A673 (cell line): ENCODE data around the gene RTN4RL2. TPM values are rescaled to one million over a fixed set of nuclear protein-coding genes. Genes with fewer than 3 reads are reported as not detected.

Source experiments
- BruUV-seq: library from RNA; stranded (reverse); fragments of 400-500 nt; replicated peaks from 2 replicates; lab custom pipeline; 2021; lab: Mats Ljungman, UMichigan
- CTCF ChIA-PET: fragments of 300-600 bp; sonication (Branson Sonifier 250); formaldehyde crosslinking; loops from one replicate; lab custom pipeline; 2022; ENCODE audit warnings: antibody characterized with exemption; lab: Charles Lee
- POLR2A ChIA-PET: fragments of 300-600 bp; sonication (Branson Sonifier 250); formaldehyde crosslinking; loops from one replicate; lab custom pipeline; 2022; ENCODE audit warnings: antibody characterized with exemption; ENCODE audit not compliant: low non-redundant PET; lab: Charles Lee
- DNase-seq: peaks from one replicate; pipeline ENCODE4 v3.0.0-alpha.2; 2015; ENCODE audit warnings: low spot score
- H3K27ac ChIP-seq: fragments of 200-600 bp; sonication (generic); 2 replicates; pipeline ENCODE4 v1.5.1; 2016; ENCODE audit warnings: mixed run types, low read depth, mild to moderate bottlenecking, mixed read lengths, antibody characterized with exemption, low read length; ENCODE audit not compliant: poor library complexity, severe bottlenecking
- H3K27me3 ChIP-seq: fragments of 200-600 bp; sonication (generic); replicated peaks from 2 replicates; pipeline ENCODE4 v1.6.1; 2017; ENCODE audit warnings: mixed run types, low read depth, mild to moderate bottlenecking, mixed read lengths, antibody characterized with exemption, low read length; ENCODE audit not compliant: insufficient read depth, poor library complexity
- H3K36me3 ChIP-seq: fragments of 200-600 bp; sonication (generic); 2 replicates; pipeline ENCODE4 v1.6.1; 2016; ENCODE audit warnings: mixed run types, mild to moderate bottlenecking, mixed read lengths, antibody characterized with exemption, low read length; ENCODE audit not compliant: insufficient read depth, poor library complexity, severe bottlenecking
- H3K4me1 ChIP-seq: fragments of 200-600 bp; sonication (generic); 2 replicates; pipeline ENCODE4 v1.6.1; 2017; ENCODE audit warnings: mixed run types, mild to moderate bottlenecking, mixed read lengths, antibody characterized with exemption, low read length; ENCODE audit not compliant: insufficient read depth, poor library complexity, severe bottlenecking
- H3K4me3 ChIP-seq: fragments of 200-600 bp; sonication (generic); 2 replicates; pipeline ENCODE4 v1.5.1; 2016; ENCODE audit warnings: low read depth, mixed run types, mild to moderate bottlenecking, mixed read lengths, low read length; ENCODE audit not compliant: poor library complexity, severe bottlenecking
- H3K9me3 ChIP-seq: fragments of 200-600 bp; sonication (generic); 2 replicates; pipeline ENCODE4 v1.6.1; 2016; ENCODE audit warnings: mixed run types, low read depth, mild to moderate bottlenecking, mixed read lengths, antibody characterized with exemption, low read length; ENCODE audit not compliant: poor library complexity, severe bottlenecking
- EZH2 ChIP-seq: fragments of 200-600 bp; sonication (generic); IDR thresholded peaks from 2 replicates; pipeline ENCODE4 v1.6.1; 2017; ENCODE audit warnings: borderline replicate concordance, low read depth, mild to moderate bottlenecking, mixed read lengths, antibody characterized with exemption, low read length; ENCODE audit not compliant: poor library complexity, severe bottlenecking
- intact Hi-C: fragments of 100-400 bp; cut with micrococcal nuclease; formaldehyde crosslinking; loops from one replicate; pipeline ENCODE4 v1.10.0; 2022; ENCODE audit not compliant: unreplicated experiment
- total RNA-seq: library from RNA; stranded (reverse); gene quantifications from 2 replicates; pipeline ENCODE4 v1.2.3, GENCODE V29; 2021
- TF ChIP-seq, protein P1 (sequence below): fragments of 300-800, 200-600 bp; sonication (generic); conservative IDR thresholded peaks from 2 replicates; pipeline ENCODE4 v1.5.1; 2017; ENCODE audit warnings: low read depth, mild to moderate bottlenecking, antibody characterized with exemption, low read length, moderate library complexity, mixed read lengths

The RTN4RL2 gene
- total RNA-seq, 1 experiment from 2014 or later: 5.2 TPM

DNA sequence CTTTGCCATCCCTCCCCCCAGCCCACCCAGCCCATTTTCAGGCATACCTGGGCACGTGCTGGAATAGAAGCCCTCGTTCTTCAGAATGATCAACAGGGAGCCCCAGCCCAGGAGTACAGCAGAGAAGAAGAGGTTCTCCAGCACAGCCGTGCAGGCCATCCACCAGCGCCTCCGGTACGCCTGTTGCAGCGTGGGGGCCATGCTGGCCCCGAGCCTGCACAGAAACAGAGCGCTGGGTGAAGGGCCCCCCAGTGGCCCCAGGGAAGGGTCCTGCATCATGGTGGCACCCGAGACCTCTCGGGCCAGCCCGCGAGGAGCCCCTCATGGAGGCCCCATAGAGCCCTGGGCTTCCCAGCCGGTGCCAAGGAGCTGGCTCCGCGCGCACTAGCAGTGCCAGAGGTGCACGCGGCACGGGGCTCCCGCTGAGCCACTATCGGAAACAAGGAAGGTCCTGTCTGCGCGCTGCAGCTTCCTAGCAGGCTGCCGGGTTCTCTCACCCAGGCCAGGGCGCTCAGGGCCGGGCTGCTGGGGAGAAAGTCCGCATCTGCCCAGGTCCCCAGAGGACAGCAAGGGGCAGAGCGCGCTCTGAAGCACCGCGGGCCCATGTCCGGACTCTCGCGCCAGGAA lies 53.7 kb downstream of the RTN4RL2 start:
- peak overlapping the region; percentile 63 for H3K27ac ChIP-seq
- peak overlapping the region; percentile 76 for H3K4me3 ChIP-seq
- H3K9me3 ChIP-seq: no peaks in the 10 kb centered on the region
- peaks cover 28% of the 10 kb centered on the region for H3K4me1 ChIP-seq
- CTCF ChIA-PET: interaction anchor here (1.3 kb wide), 1 partner anchor 12 kb away, joined by 6 read pairs; no protein-coding TSS in a partner anchor
- POLR2A ChIA-PET: no interaction called here
- peak; percentile 62 for DNase-seq
- no peaks in the 10 kb centered on the region for H3K36me3 ChIP-seq
- no TSS peak for BruUV-seq
- H3K27me3 ChIP-seq: no peaks in the 10 kb centered on the region
- TF ChIP-seq EZH2: no peak
- TF ChIP-seq, protein P1, sequence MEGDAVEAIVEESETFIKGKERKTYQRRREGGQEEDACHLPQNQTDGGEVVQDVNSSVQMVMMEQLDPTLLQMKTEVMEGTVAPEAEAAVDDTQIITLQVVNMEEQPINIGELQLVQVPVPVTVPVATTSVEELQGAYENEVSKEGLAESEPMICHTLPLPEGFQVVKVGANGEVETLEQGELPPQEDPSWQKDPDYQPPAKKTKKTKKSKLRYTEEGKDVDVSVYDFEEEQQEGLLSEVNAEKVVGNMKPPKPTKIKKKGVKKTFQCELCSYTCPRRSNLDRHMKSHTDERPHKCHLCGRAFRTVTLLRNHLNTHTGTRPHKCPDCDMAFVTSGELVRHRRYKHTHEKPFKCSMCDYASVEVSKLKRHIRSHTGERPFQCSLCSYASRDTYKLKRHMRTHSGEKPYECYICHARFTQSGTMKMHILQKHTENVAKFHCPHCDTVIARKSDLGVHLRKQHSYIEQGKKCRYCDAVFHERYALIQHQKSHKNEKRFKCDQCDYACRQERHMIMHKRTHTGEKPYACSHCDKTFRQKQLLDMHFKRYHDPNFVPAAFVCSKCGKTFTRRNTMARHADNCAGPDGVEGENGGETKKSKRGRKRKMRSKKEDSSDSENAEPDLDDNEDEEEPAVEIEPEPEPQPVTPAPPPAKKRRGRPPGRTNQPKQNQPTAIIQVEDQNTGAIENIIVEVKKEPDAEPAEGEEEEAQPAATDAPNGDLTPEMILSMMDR: no peak
- intact Hi-C loops: no loop called here

DNA sequence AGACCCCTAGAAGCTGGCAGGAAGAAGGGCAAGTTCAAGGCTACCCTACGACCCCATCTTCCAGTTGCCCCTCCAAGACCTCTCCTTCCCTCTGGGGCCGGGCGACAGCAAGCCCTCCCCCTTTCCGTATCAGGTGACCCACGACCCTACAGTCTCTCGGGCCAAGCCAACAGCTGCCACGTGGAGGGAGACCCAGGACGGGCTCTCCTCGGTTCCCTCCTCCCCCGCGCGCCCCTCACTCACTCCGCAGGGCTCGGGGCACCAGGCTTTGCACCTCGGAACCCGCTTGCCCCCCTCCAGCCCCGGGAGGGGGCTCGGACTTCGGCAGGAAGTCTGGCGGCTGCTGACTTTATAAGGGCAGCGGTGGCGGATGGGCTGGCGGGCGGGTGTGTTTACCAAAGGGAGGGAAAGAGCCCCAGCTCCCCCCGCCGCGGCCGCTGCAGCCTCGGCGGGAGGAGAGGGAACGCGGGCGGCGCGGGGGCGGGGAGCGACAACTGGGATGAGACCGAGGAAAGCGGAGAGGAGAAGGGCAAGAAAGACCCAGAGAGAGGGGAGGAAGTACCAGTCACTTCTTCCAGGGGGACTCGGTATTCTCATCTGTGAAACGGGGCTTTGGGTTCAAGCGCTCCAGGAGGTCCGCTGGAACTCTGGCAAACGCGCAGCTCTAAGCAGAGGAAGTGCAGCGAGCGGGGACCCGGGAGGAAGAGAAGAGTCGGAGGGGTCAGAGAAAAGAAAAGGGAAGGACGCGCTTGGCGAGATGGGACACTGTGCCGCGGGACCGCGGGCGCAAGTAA lies 54.4 kb downstream of the RTN4RL2 start:
- Histone ChIP-seq H3K27ac (peak overlapping the region; percentile 63), H3K4me3 (peak overlapping the region; percentile 76), H3K36me3 (no peaks in the 10 kb centered on the region), H3K4me1 (peaks cover 28% of the 10 kb centered on the region), H3K27me3 (no peaks in the 10 kb centered on the region), H3K9me3 (no peaks in the 10 kb centered on the region)
- no TSS peak for BruUV-seq
- ChIA-PET CTCF (interaction anchor here (0.7 to 1.3 kb wide), 3 partner anchors 12 to 132 kb away, joined by 4 to 6 read pairs (median 6); no protein-coding TSS in a partner anchor), POLR2A (no interaction called here)
- DNase-seq: peak; percentile 43
- intact Hi-C loops: no loop called here
- TF ChIP-seq EZH2: no peak
- TF ChIP-seq, protein P1: no peak

DNA sequence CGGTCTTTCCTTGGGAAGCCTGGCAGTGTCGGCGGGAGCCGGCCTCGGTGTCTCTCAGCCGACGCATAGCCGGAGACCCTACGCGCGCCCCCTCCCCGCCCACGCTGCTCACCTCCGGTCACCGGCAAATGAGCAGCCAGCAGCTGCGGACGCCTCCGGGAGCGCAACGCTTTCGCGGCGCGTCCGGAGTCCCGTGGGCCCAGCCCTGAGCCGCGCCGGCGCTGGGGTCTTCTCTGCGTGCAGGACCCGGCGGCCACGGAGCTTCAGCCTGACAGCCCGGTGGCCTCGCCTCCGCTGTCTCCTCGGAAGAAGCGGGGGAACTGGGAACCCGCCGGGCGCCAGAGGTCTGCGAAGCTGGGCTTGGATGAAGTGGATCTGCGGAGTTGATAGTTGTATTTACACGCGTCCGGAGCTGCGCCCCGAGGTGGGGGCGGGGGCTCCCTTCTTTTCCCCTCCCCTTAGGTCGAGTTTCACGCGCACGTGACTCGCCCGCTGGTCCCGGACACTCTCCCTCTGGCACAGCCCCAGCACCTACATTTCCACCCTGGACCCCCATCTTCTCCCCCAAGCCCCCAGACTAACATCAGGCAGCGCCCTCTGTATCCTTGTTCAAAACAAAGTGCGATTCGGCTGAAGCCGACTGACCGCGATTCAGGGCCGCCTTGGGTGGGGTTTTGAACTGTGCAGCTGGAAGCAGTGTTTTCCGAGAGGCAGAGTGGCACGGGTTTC lies 55.2 kb downstream of the RTN4RL2 start, which contains the start of gene SLC43A1:
Gene SLC43A1 (minus strand): TSS at position 371 of the 729 bp plus-strand sequence. CDS start 1,591 bp downstream, outside the sequence.
- H3K36me3 ChIP-seq: no peaks in the 10 kb centered on the region
- H3K27me3 ChIP-seq: no peaks in the 10 kb centered on the region
- intact Hi-C loops: no loop called here
- BruUV-seq: no TSS peak
- H3K4me1 ChIP-seq: peaks cover 28% of the 10 kb centered on the region
- TF ChIP-seq, protein P1: 0 out of 2 replicates have a peak, but pooled peaks have one; percentile 16
- no peak for TF ChIP-seq EZH2
- ChIA-PET CTCF (interaction anchor here (0.7 to 1.3 kb wide), 3 partner anchors 11 to 131 kb away, joined by 4 to 6 read pairs (median 6); no protein-coding TSS in a partner anchor), POLR2A (interaction anchor here (0.6 to 0.7 kb wide), 3 partner anchors 18 to 135 kb away, joined by 3 to 9 read pairs (median 3); no protein-coding TSS in a partner anchor)
- no peaks in the 10 kb centered on the region for H3K9me3 ChIP-seq
- H3K27ac ChIP-seq: peak within 1 kb of the TSS; percentile 63
- DNase-seq: peak; percentile 69
- peak within 1 kb of the TSS; percentile 76 for H3K4me3 ChIP-seq
